H1 (cell line): ENCODE measurements around the gene EIF1B. TPM values are rescaled to one million over a fixed set of nuclear protein-coding genes. Genes with fewer than 3 reads are reported as not detected.

ENCODE experiments used
- CTCF ChIA-PET: fragments of 300-600 bp; sonication (Branson Sonifier 250); formaldehyde crosslinking; loops from one replicate; lab custom pipeline; 2021; ENCODE audit not compliant: partially characterized antibody; lab: Charles Lee
- POLR2A ChIA-PET: fragments of 300-600 bp; sonication (Branson Sonifier 250); formaldehyde crosslinking; loops from one replicate; lab custom pipeline; 2021; ENCODE audit warnings: inconsistent platforms; ENCODE audit not compliant: partially characterized antibody; lab: Charles Lee
- DNase-seq, 2 experiments: peaks; one replicate each; pipeline versions ENCODE4 v3.0.0 to v3.0.0-alpha.2; 2010 to 2022; ENCODE audit warnings: low spot score in 2 of 2, low read depth in 1 of 2, mixed read lengths in 1 of 2
- FAIRE-seq: peaks from 2 replicates; lab custom pipeline; 2011; peaks lifted over from hg19 to GRCh38; lab: Jason Lieb, UNC
- H2AFZ ChIP-seq: 2 replicates; pipeline ENCODE4 v1.8.1; 2012; ENCODE audit warnings: low read length, inconsistent platforms
- H2AK5ac ChIP-seq: 2 replicates; pipeline ENCODE4 v1.6.1; 2013; ENCODE audit warnings: low read depth, low read length
- H2BK120ac ChIP-seq: replicated peaks from 2 replicates; pipeline ENCODE3; 2013; ENCODE audit warnings: low read depth, low read length, inconsistent platforms
- H2BK12ac ChIP-seq: 2 replicates; pipeline ENCODE4 v1.6.1; 2013; ENCODE audit warnings: low read depth, low read length
- H2BK15ac ChIP-seq: 2 replicates; pipeline ENCODE4 v1.6.1; 2013; ENCODE audit warnings: low read length
- H2BK20ac ChIP-seq: 2 replicates; pipeline ENCODE4 v1.6.1; 2013; ENCODE audit warnings: low read length
- H2BK5ac ChIP-seq: 2 replicates; pipeline ENCODE4 v1.6.1; 2013; ENCODE audit warnings: low read depth, low read length
- H3K14ac ChIP-seq: 2 replicates; pipeline ENCODE4 v1.6.1; 2013; ENCODE audit warnings: inconsistent platforms; ENCODE audit not compliant: insufficient read length
- H3K18ac ChIP-seq: 2 replicates; pipeline ENCODE4 v1.6.1; 2013; ENCODE audit warnings: low read length; ENCODE audit errors: extremely low read depth
- H3K23ac ChIP-seq: 2 replicates; pipeline ENCODE4 v1.6.1; 2013; ENCODE audit warnings: inconsistent platforms; ENCODE audit not compliant: insufficient read length
- H3K23me2 ChIP-seq: 2 replicates; pipeline ENCODE4 v1.6.1; 2013; ENCODE audit warnings: low read depth, low read length
- H3K27ac ChIP-seq: 2 replicates; pipeline ENCODE4 v1.6.1; 2011; ENCODE audit warnings: low read depth, low read length, inconsistent platforms
- H3K27me3 ChIP-seq, 4 experiments: replicated peaks in 1 of 4; 1 replicate in 1 of 4; 2 replicates in 3 of 4; pipeline versions ENCODE4 v1.6.1 to v1.8.1; 2011 to 2013; ENCODE audit warnings: low read length in 3 of 4, mild to moderate bottlenecking in 3 of 4, inconsistent platforms in 2 of 4, mixed read lengths in 2 of 4, moderate library complexity in 1 of 4; ENCODE audit not compliant: control insufficient read depth in 3 of 4, insufficient read depth in 3 of 4; ENCODE audit errors: extremely low read depth in 1 of 4
- H3K36me3 ChIP-seq, 4 experiments: 2 replicates each; pipeline versions ENCODE4 v1.6.1 to v1.8.1; 2011 to 2013; ENCODE audit warnings: mild to moderate bottlenecking in 4 of 4, low read length in 3 of 4, moderate library complexity in 2 of 4, control low read depth in 1 of 4, inconsistent platforms in 1 of 4; ENCODE audit not compliant: insufficient read depth in 4 of 4, control insufficient read depth in 2 of 4
- H3K4ac ChIP-seq: replicated peaks from 2 replicates; pipeline ENCODE3; 2013; ENCODE audit warnings: low read length, low read depth, mixed read lengths, inconsistent platforms; ENCODE audit not compliant: insufficient read length
- H3K4me1 ChIP-seq, 4 experiments: replicated peaks in 1 of 4; 1 replicate in 1 of 4; 2 replicates in 3 of 4; pipeline versions ENCODE4 v1.6.1 to v1.8.1; 2011 to 2013; ENCODE audit warnings: low read length in 3 of 4, inconsistent platforms in 2 of 4, mixed read lengths in 1 of 4; ENCODE audit not compliant: insufficient read depth in 4 of 4, control insufficient read depth in 3 of 4
- H3K4me2 ChIP-seq, 2 experiments: 2 replicates each; pipeline versions ENCODE4 v1.6.1 to v1.8.1; 2011 to 2013; ENCODE audit warnings: low read depth in 2 of 2, low read length in 2 of 2, control low read depth in 1 of 2, inconsistent platforms in 1 of 2, mild to moderate bottlenecking in 1 of 2; ENCODE audit not compliant: insufficient read depth in 1 of 2
- H3K4me3 ChIP-seq, 4 experiments: fragments of 200-600, 300-600 bp in 1 of 4; sonication (generic), shearing (Covaris generic), sonication (Bioruptor Twin) in 1 of 4; 2 replicates each; pipeline versions ENCODE4 v1.5.1 to v1.8.1; 2011 to 2016; ENCODE audit warnings: low read length in 4 of 4, low read depth in 3 of 4, control low read depth in 2 of 4, inconsistent platforms in 2 of 4, mild to moderate bottlenecking in 2 of 4, mixed read lengths in 1 of 4, moderate library complexity in 1 of 4; ENCODE audit not compliant: insufficient read depth in 2 of 4; ENCODE audit errors: extremely low read depth in 1 of 4
- H3K56ac ChIP-seq: replicated peaks from 2 replicates; pipeline ENCODE3; 2013; ENCODE audit warnings: low read depth, mild to moderate bottlenecking, mixed read lengths, low read length, inconsistent platforms; ENCODE audit not compliant: insufficient read length
- H3K79me1 ChIP-seq: 2 replicates; pipeline ENCODE4 v1.6.1; 2013; ENCODE audit warnings: low read depth, low read length, control low read depth
- H3K79me2 ChIP-seq, 2 experiments: 2 replicates each; pipeline versions ENCODE4 v1.6.1 to v1.8.1; 2012 to 2013; ENCODE audit warnings: low read length in 2 of 2, mild to moderate bottlenecking in 2 of 2, inconsistent platforms in 1 of 2; ENCODE audit not compliant: insufficient read depth in 2 of 2, control insufficient read depth in 1 of 2
- H3K9ac ChIP-seq, 4 experiments: replicated peaks in 1 of 4; 1 replicate in 1 of 4; 2 replicates in 3 of 4; pipeline versions ENCODE4 v1.6.1 to v1.8.1; 2011 to 2013; ENCODE audit warnings: low read depth in 3 of 4, low read length in 3 of 4, control low read depth in 2 of 4, mild to moderate bottlenecking in 2 of 4, moderate library complexity in 2 of 4, inconsistent platforms in 1 of 4; ENCODE audit errors: extremely low read depth in 1 of 4
- H3K9me3 ChIP-seq, 2 experiments: 2 replicates each; pipeline versions ENCODE4 v1.6.1 to v1.8.1; 2012 to 2013; ENCODE audit warnings: mild to moderate bottlenecking in 2 of 2, moderate library complexity in 2 of 2, control low read depth in 1 of 2, inconsistent platforms in 1 of 2, low read depth in 1 of 2, low read length in 1 of 2, mixed read lengths in 1 of 2; ENCODE audit not compliant: insufficient read depth in 2 of 2
- H4K20me1 ChIP-seq, 2 experiments: replicated peaks in 1 of 2; 2 replicates each; pipeline versions ENCODE3 to v1.8.1; 2011 to 2013; ENCODE audit warnings: inconsistent platforms in 2 of 2, low read length in 2 of 2, mild to moderate bottlenecking in 1 of 2; ENCODE audit not compliant: insufficient read depth in 2 of 2, control insufficient read depth in 1 of 2
- H4K5ac ChIP-seq: 2 replicates; pipeline ENCODE4 v1.6.1; 2013; ENCODE audit warnings: low read length, low read depth, mixed read lengths, inconsistent platforms; ENCODE audit not compliant: insufficient read length
- H4K8ac ChIP-seq: 2 replicates; pipeline ENCODE4 v1.8.0; 2013; ENCODE audit warnings: mild to moderate bottlenecking, moderate library complexity, low read length, inconsistent platforms; ENCODE audit not compliant: insufficient read depth; ENCODE audit errors: extremely low read depth
- H4K91ac ChIP-seq: replicated peaks from 2 replicates; pipeline ENCODE3; 2013; ENCODE audit warnings: low read length, mixed read lengths, inconsistent platforms; ENCODE audit not compliant: insufficient read length
- CBX8 ChIP-seq: fragments of 300-800, 300-1000 bp; sonication (generic); IDR thresholded peaks from 2 replicates; pipeline ENCODE4 v1.7.1; 2016; ENCODE audit warnings: low read depth, low read length, borderline replicate concordance
- TBP ChIP-seq: IDR thresholded peaks from 2 replicates; pipeline ENCODE4 v1.6.1; 2011; ENCODE audit warnings: low read depth, low read length, improper control_type of control experiment
- TCF12 ChIP-seq: IDR thresholded peaks from 2 replicates; pipeline ENCODE4 v1.6.1; 2011; ENCODE audit warnings: low read depth, mild to moderate bottlenecking, low read length
- WGBS, 2 experiments: shearing (Covaris generic) in 1 of 2; methylation state at CpG; one replicate each; pipeline versions ENCODE4 v1.1.6 to v1.1.7; 2013 to 2015; ENCODE audit warnings: low lambda C conversion rate in 2 of 2, mixed read lengths in 2 of 2, inconsistent platforms in 1 of 2, low coverage in 1 of 2, missing lambda C conversion rate in 1 of 2; ENCODE audit not compliant: insufficient replicate concordance in 2 of 2, insufficient coverage in 1 of 2, insufficient read length in 1 of 2; ENCODE audit errors: extremely low coverage in 1 of 2, missing lambda C conversion rate in 1 of 2; 5-methylcytosine and 5-hydroxymethylcytosine counted together
- polyA plus RNA-seq, 7 experiments: library from polyadenylated mRNA; depleted of rRNA in 3 of 7; stranded (reverse) in 5 of 7; unstranded in 2 of 7; fragments of >200 nt in 5 of 7; fragments of 200-250 nt in 2 of 7; gene quantifications; 1 replicate in 5 of 7; 2 replicates in 1 of 7; 4 replicates in 1 of 7; pipeline versions ENCODE4 v1.2.1 to v1.2.3, GENCODE V29; 2011 to 2013; ENCODE audit warnings: missing spikeins in 2 of 7, mixed read lengths in 2 of 7
- total RNA-seq: library from RNA; stranded (reverse); fragmentation: NEBNext Ultra II Directional; extraction: Animal tissue kit (Norgen Biotek cat#: 25700); gene quantifications from 2 replicates; pipeline ENCODE4 v1.2.1, GENCODE V29; 2021

The EIF1B gene
- total and polyA plus RNA-seq, 2 of the 8 experiments (the other 6 are each of a cell fraction or from before 2014, with no cell fraction given) = 42.4 to 115 TPM

DNA sequence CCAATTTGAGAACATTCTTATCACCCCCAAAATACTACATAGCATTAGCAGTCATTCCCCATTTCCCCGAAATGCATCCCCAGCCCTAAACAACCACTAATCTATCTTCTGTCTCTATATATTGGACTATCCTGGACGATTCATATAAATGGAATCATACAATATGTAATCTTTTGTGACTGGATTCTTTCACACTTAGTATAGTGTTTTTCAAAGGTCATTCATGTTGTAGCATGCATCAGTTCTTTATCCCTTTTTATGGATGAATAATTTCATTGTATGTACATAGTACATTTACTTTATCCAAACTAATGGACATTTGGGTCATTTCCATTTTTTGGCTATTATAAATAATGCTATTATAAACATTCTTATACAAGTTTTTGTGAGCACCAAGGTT, 27.5 kb upstream of the EIF1B start:
- no peak for FAIRE-seq
- H3K79me1 ChIP-seq = no peaks in the 10 kb centered on the region
- no peak overlapping the region for H3K14ac ChIP-seq
- no peak overlapping the region for H3K4ac ChIP-seq
- no peak overlapping the region for H2AK5ac ChIP-seq
- no peak overlapping the region for H3K27ac ChIP-seq
- no peak overlapping the region for H3K56ac ChIP-seq
- no peak overlapping the region for H2BK120ac ChIP-seq
- WGBS, 2 experiments = 83% methylated on average over 2 of the region's 2 CpGs; no CpG with 5 or more reads in 1 of the 2 experiments
- no peaks in the 10 kb centered on the region for H3K36me3 ChIP-seq
- H2BK5ac ChIP-seq = no peak overlapping the region
- no peaks in the 10 kb centered on the region for H3K23me2 ChIP-seq
- H2BK12ac ChIP-seq = no peak overlapping the region
- no peaks in the 10 kb centered on the region for H3K9me3 ChIP-seq
- no peaks in the 10 kb centered on the region for H3K4me1 ChIP-seq
- no peak overlapping the region for H3K4me2 ChIP-seq
- no peak overlapping the region for H3K9ac ChIP-seq
- CTCF ChIA-PET = no interaction called here
- H3K18ac ChIP-seq = no peak overlapping the region
- H3K79me2 ChIP-seq = no peaks in the 10 kb centered on the region
- H2BK15ac ChIP-seq = no peak overlapping the region
- no peak overlapping the region for H2BK20ac ChIP-seq
- TF ChIP-seq TCF12 (no peak), CBX8 (no peak), TBP (no peak)
- TF ChIP-seq, all 59 proteins: peak for 0
- Histone ChIP-seq H3K23ac (no peak overlapping the region), H4K8ac (no peak overlapping the region), H3K27me3 (no peaks in the 10 kb centered on the region; a peak in 1 of 7 replicates), H4K20me1 (no peaks in the 10 kb centered on the region), H4K5ac (no peak overlapping the region), H2AFZ (no peak overlapping the region), H4K91ac (no peak overlapping the region), H3K4me3 (no peak overlapping the region)
- POLR2A ChIA-PET = no interaction called here
- DNase-seq = no peak
